Pancreas (tissue), 10 donors: ENCODE data around the gene DGKZ. TPM values are rescaled to one million over a fixed set of nuclear protein-coding genes. Genes with fewer than 3 reads are reported as not detected.

Source experiments
- ATAC-seq, 4 donors: fragments of 200-7000 bp; cut with Tn5 transposase; one replicate each; pipeline versions ENCODE4 v1.8.0 to v1.9.1; 2020; ENCODE audit warnings: mild to moderate bottlenecking in 4 of 4, moderate library complexity in 4 of 4
- DNase-seq, 6 donors: peaks; one replicate each; pipeline ENCODE4 v3.0.0-alpha.2; 2020
- FAIRE-seq: peaks from 2 replicates; lab custom pipeline; 2012; peaks lifted over from hg19 to GRCh38; lab: Jason Lieb, UNC
- H3K27ac ChIP-seq, 4 donors: fragments of 200-600 bp; sonication (generic); 1 replicate in 3 of 4; 2 replicates in 1 of 4; pipeline versions ENCODE4 v1.5.0 to v1.8.0; 2020
- H3K27me3 ChIP-seq, 4 donors: fragments of 200-600 bp; one replicate each; pipeline ENCODE4 v1.8.0; 2021
- H3K36me3 ChIP-seq, 3 donors: fragments of 200-600 bp; sonication (generic) in 1 of 3; one replicate each; pipeline versions ENCODE4 v1.5.0 to v1.8.0; 2020 to 2021
- H3K4me1 ChIP-seq, 3 donors: fragments of 200-600 bp; one replicate each; pipeline ENCODE4 v1.8.0; 2021
- H3K4me3 ChIP-seq, 4 donors: fragments of 200-600 bp; sonication (generic) in 2 of 4; one replicate each; pipeline versions ENCODE4 v1.5.0 to v1.8.0; 2020 to 2021
- H3K9me3 ChIP-seq, 4 donors: fragments of 200-600 bp; one replicate each; pipeline ENCODE4 v1.8.0; 2021
- CTCF ChIP-seq, 4 donors: fragments of 200-600 bp; sonication (generic) in 3 of 4; IDR thresholded peaks; one replicate each; pipeline versions ENCODE4 v1.5.0 to v1.8.0; 2021; ENCODE audit warnings: antibody characterized with exemption in 4 of 4
- WGBS, 2 donors: extraction: QIAGEN DNeasy Blood & Tissue Kit; methylation state at CpG; one replicate each; pipeline ENCODE4 v1.1.7; 2013; 5-methylcytosine and 5-hydroxymethylcytosine counted together
- intact Hi-C, 3 donors: fragments of 100-400 bp; cut with DNase I; formaldehyde crosslinking; loops; one replicate each; pipeline versions ENCODE4 v1.11.1 to v1.14.2; 2022
- polyA plus RNA-seq, 2 donors: library from polyadenylated mRNA; stranded (reverse); fragments of 200-250 nt; gene quantifications; one replicate each; pipeline ENCODE4 v1.2.3, GENCODE V29; 2013
- total RNA-seq, 6 donors: library from RNA; stranded (reverse); fragmentation: NEBNext Ultra II Directional in 4 of 6; extraction: Animal tissue kit (Norgen Biotek cat#: 25700) in 4 of 6; gene quantifications; one replicate each; pipeline versions ENCODE4 v1.2.1 to v1.2.4, GENCODE V29; 2021 to 2023
- donor health status: healthy with polysubstance abuse.
- donor health status: DM: no; HTN: no; CAD: no; lungs with moderate emphysema.
- donor health status: DM: no; HTN: no; CAD: no.
- donor health status: control.
- donor health status: control.
- donor health status: Bipolar disorder and iron deficiency.
- donor health status: DM: yes; HTN: yes; CAD: no.
- donor health status: DM: no; HTN: no; CAD: no.
- donor health status: DM: no; HTN: no; CAD: no.
- donor health status: DM: yes; HTN: yes; CAD: no.

The DGKZ gene
- total and polyA plus RNA-seq, 8 donors, result 34.1 to 88.8 (median 40.3) TPM

GRCh38 chr11:46322759-46323158 lies 24.5 kb upstream of the DGKZ start:
- H3K4me3 ChIP-seq, result no peak overlapping the region
- H3K27me3 ChIP-seq, result no peaks in the 10 kb centered on the region
- TF ChIP-seq CTCF (IDR thresholded peaks at IDR 0.05), result peak in 1 of 4 donors; percentile 14
- H3K4me1 ChIP-seq, result no peaks in the 10 kb centered on the region
- H3K36me3 ChIP-seq, result peaks cover 2 to 36% (median 19%) of the 10 kb centered on the region in 3 donors
- H3K9me3 ChIP-seq, result no peaks in the 10 kb centered on the region
- intact Hi-C loops, result no loop called here
- DNase-seq, result peak in 2 of 6 donors; percentile 56 to 64
- WGBS, 2 donors, result 76 to 84% methylated on average over 6 of the region's 6 CpGs
- ATAC-seq, result peak; percentile 36 to 69 (median 53)
- H3K27ac ChIP-seq, result no peak overlapping the region
- FAIRE-seq, result no peak

- H3K9me3 ChIP-seq, result no peaks in the 10 kb centered on the region
- H3K4me1 ChIP-seq, result no peaks in the 10 kb centered on the region
- intact Hi-C loops, result no loop called here
- no peak overlapping the region for H3K4me3 ChIP-seq
- TF ChIP-seq CTCF (IDR thresholded peaks at IDR 0.05), result no peak
- ATAC-seq (no peak), DNase-seq (no peak), FAIRE-seq (no peak)
- 91 to 96% methylated on average over 10 of the region's 10 CpGs for whole genome bisulfite sequencing, 2 donors
- no peak overlapping the region for H3K27ac ChIP-seq
- H3K36me3 ChIP-seq, result peaks cover 0 to 3% (median 0%) of the 10 kb centered on the region in 3 donors
- H3K27me3 ChIP-seq, result no peaks in the 10 kb centered on the region
Measured at GRCh38 chr11:46326813-46327416, 20.3 kb upstream of the DGKZ start.

GRCh38 chr11:46327829-46328228 lies 19.4 kb upstream of the DGKZ start:
- intact Hi-C loops, result no loop called here
- Histone ChIP-seq H3K4me3 (no peak overlapping the region), H3K9me3 (no peaks in the 10 kb centered on the region), H3K36me3 (no peaks in the 10 kb centered on the region), H3K4me1 (peaks cover 0 to 4% (median 3%) of the 10 kb centered on the region in 3 donors), H3K27me3 (peaks cover 0 to 3% (median 2%) of the 10 kb centered on the region in 4 donors), H3K27ac (no peak overlapping the region)
- FAIRE-seq, result no peak
- DNase-seq, result no peak
- TF ChIP-seq CTCF (IDR thresholded peaks at IDR 0.05), result no peak
- ATAC-seq, result no peak
- WGBS, 2 donors, result 73 to 81% methylated on average over 8 of the region's 8 CpGs

- DNase-seq (no peak), ATAC-seq (no peak), FAIRE-seq (no peak)
- Histone ChIP-seq H3K27ac (no peak overlapping the region), H3K4me3 (no peak overlapping the region), H3K36me3 (no peaks in the 10 kb centered on the region), H3K9me3 (no peaks in the 10 kb centered on the region), H3K27me3 (peaks cover 0 to 3% (median 2%) of the 10 kb centered on the region in 4 donors), H3K4me1 (peaks cover 0 to 5% (median 4%) of the 10 kb centered on the region in 3 donors)
- 77 to 86% methylated on average over 5 of the region's 5 CpGs for WGBS, 2 donors
- TF ChIP-seq CTCF (IDR thresholded peaks at IDR 0.05), result no peak
- intact Hi-C loops, result no loop called here
Measured at GRCh38 chr11:46330154-46330553, 17.1 kb upstream of the DGKZ start.

- Histone ChIP-seq H3K36me3 (no peaks in the 10 kb centered on the region), H3K4me1 (peaks cover 0 to 5% (median 4%) of the 10 kb centered on the region in 3 donors), H3K4me3 (no peak overlapping the region), H3K27ac (no peak overlapping the region), H3K9me3 (no peaks in the 10 kb centered on the region), H3K27me3 (peaks cover 0 to 3% (median 2%) of the 10 kb centered on the region in 4 donors)
- WGBS, 2 donors, result 58 to 61% methylated on average over 11 of the region's 11 CpGs
- DNase-seq (no peak), ATAC-seq (no peak), FAIRE-seq (no peak)
- TF ChIP-seq CTCF (IDR thresholded peaks at IDR 0.05), result no peak
- intact Hi-C loops, result no loop called here
Measured at GRCh38 chr11:46330563-46331281, 16.5 kb upstream of the DGKZ start.
